Hepatocyte (in vitro differentiated cells): ENCODE measurements around the gene ZMIZ1. TPM values are rescaled to one million over a fixed set of nuclear protein-coding genes. Genes with fewer than 3 reads are reported as not detected.

Experiments
- DNase-seq: peaks from one replicate; pipeline ENCODE4 v3.0.0-alpha.2; 2016; ENCODE audit warnings: low spot score
- H2AFZ ChIP-seq: fragments of 200-600 bp; sonication (generic); 2 replicates; pipeline ENCODE4 v1.6.0; 2016; ENCODE audit warnings: antibody characterized with exemption, mild to moderate bottlenecking
- H3K27ac ChIP-seq: fragments of 200-600 bp; sonication (generic); 2 replicates; pipeline ENCODE4 v1.5.1; 2016; ENCODE audit warnings: mild to moderate bottlenecking
- H3K27me3 ChIP-seq: fragments of 200-600 bp; sonication (generic); 2 replicates; pipeline ENCODE4 v1.6.1; 2016
- H3K36me3 ChIP-seq: fragments of 200-600 bp; sonication (generic); replicated peaks from 2 replicates; pipeline ENCODE4 v1.5.1; 2016; ENCODE audit warnings: low read depth; ENCODE audit not compliant: insufficient read depth
- H3K4me1 ChIP-seq: fragments of 200-600 bp; sonication (generic); 2 replicates; pipeline ENCODE4 v1.5.1; 2016; ENCODE audit warnings: mild to moderate bottlenecking, moderate library complexity; ENCODE audit not compliant: insufficient read depth
- H3K4me2 ChIP-seq: fragments of 200-600 bp; sonication (generic); 2 replicates; pipeline ENCODE4 v1.6.0; 2016
- H3K4me3 ChIP-seq: fragments of 200-600 bp; sonication (generic); 2 replicates; pipeline ENCODE4 v1.5.1; 2016; ENCODE audit warnings: mild to moderate bottlenecking
- H3K79me2 ChIP-seq: fragments of 200-600 bp; sonication (generic); 2 replicates; pipeline ENCODE4 v1.6.0; 2017; ENCODE audit warnings: mild to moderate bottlenecking
- H3K9me2 ChIP-seq: fragments of 200-600 bp; sonication (generic); replicated peaks from 2 replicates; pipeline ENCODE4 v1.6.0; 2017; ENCODE audit warnings: mild to moderate bottlenecking; ENCODE audit not compliant: insufficient read depth
- H3K9me3 ChIP-seq: fragments of 200-600 bp; sonication (generic); 2 replicates; pipeline ENCODE4 v1.5.1; 2016; ENCODE audit warnings: low read depth, mild to moderate bottlenecking
- H4K20me1 ChIP-seq: fragments of 200-600 bp; sonication (generic); 2 replicates; pipeline ENCODE4 v1.6.0; 2016; ENCODE audit warnings: mild to moderate bottlenecking; ENCODE audit not compliant: insufficient read depth, poor library complexity, severe bottlenecking
- CTCF ChIP-seq: fragments of 200-600 bp; sonication (generic); IDR thresholded peaks from 2 replicates; pipeline ENCODE4 v1.5.1; 2016; ENCODE audit warnings: antibody characterized with exemption, mild to moderate bottlenecking; ENCODE audit not compliant: poor library complexity
- EZH2 ChIP-seq: fragments of 200-600 bp; sonication (generic); IDR thresholded peaks from 2 replicates; pipeline ENCODE4 v1.6.1; 2016; ENCODE audit warnings: antibody characterized with exemption, mild to moderate bottlenecking, borderline replicate concordance
- EZH2phosphoT487 ChIP-seq: fragments of 200-600 bp; sonication (generic); IDR thresholded peaks from one replicate; pipeline ENCODE4 v1.6.1; 2018; ENCODE audit warnings: antibody characterized with exemption, mild to moderate bottlenecking, low read depth, moderate library complexity; ENCODE audit not compliant: unreplicated experiment, severe bottlenecking
- WGBS: methylation state at CpG from one replicate; pipeline ENCODE4 v1.1.6; 2016; ENCODE audit warnings: low lambda C conversion rate; ENCODE audit errors: missing lambda C conversion rate; 5-methylcytosine and 5-hydroxymethylcytosine counted together
- polyA plus RNA-seq: library from polyadenylated mRNA; unstranded; fragments of >200 nt; fragmentation: Nextera tagmentation; extraction: Ambion mirVana; gene quantifications from 2 replicates; pipeline ENCODE4 v1.2.1, GENCODE V29; 2016
- total RNA-seq: library from RNA; depleted of rRNA; stranded (reverse); fragments of >200 nt; gene quantifications from 2 replicates; pipeline ENCODE4 v1.2.3, GENCODE V29; 2014

Gene ZMIZ1
- total RNA-seq (16.5 and 30.9 TPM in 2 replicates), polyA plus RNA-seq (32.4 and 34.4 TPM in 2 replicates)

GRCh38 chr10:79068562-79069324 lies at the start of gene ZMIZ1:
Gene ZMIZ1, plus strand, starts transcription at chr10:79068966. Its CDS starts 132,667 bp downstream, at chr10:79201633.
- peaks cover 36% of the 10 kb centered on the region for H4K20me1 ChIP-seq
- TF ChIP-seq EZH2, result no peak
- TF ChIP-seq CTCF, result peak; percentile 11
- DNase-seq, result peak; percentile 93
- 2% methylated on average over 53 of the region's 92 CpGs for WGBS
- H3K27me3 ChIP-seq, result no peaks in the 10 kb centered on the region
- H3K9me2 ChIP-seq, result no peaks in the 10 kb centered on the region
- H3K4me2 ChIP-seq, result peak within 1 kb of the TSS; percentile 98
- H3K9me3 ChIP-seq, result no peaks in the 10 kb centered on the region
- peak within 1 kb of the TSS; percentile 98 for H3K4me3 ChIP-seq
- peak within 1 kb of the TSS; percentile 74 for H2AFZ ChIP-seq
- H3K79me2 ChIP-seq, result peaks cover 49% of the 10 kb centered on the region
- peak within 1 kb of the TSS; percentile 98 for H3K27ac ChIP-seq
- no peaks in the 10 kb centered on the region for H3K36me3 ChIP-seq
- H3K4me1 ChIP-seq, result peaks cover 38% of the 10 kb centered on the region

- no peak overlapping the region for H3K4me3 ChIP-seq
- H4K20me1 ChIP-seq, result no peaks in the 10 kb centered on the region
- no peaks in the 10 kb centered on the region for H3K9me2 ChIP-seq
- no peak overlapping the region for H3K4me2 ChIP-seq
- H3K36me3 ChIP-seq, result no peaks in the 10 kb centered on the region
- H3K9me3 ChIP-seq, result no peaks in the 10 kb centered on the region
- TF ChIP-seq CTCF (no peak), EZH2 (no peak), EZH2phosphoT487 (no peak)
- H3K4me1 ChIP-seq, result peaks cover 12% of the 10 kb centered on the region
- no peak overlapping the region for H2AFZ ChIP-seq
- H3K27me3 ChIP-seq, result no peaks in the 10 kb centered on the region
- DNase-seq, result no peak
- H3K79me2 ChIP-seq, result no peaks in the 10 kb centered on the region
- WGBS, result 89% methylated on average over 5 of the region's 5 CpGs
- H3K27ac ChIP-seq, result no peak overlapping the region
Observed at GRCh38 chr10:79019441-79020014, 49.2 kb upstream of the ZMIZ1 start.

- no peaks in the 10 kb centered on the region for H3K27me3 ChIP-seq
- DNase-seq, result peak; percentile 76
- H2AFZ ChIP-seq, result no peak overlapping the region
- no peaks in the 10 kb centered on the region for H3K9me3 ChIP-seq
- H3K27ac ChIP-seq, result peak overlapping the region; percentile 57
- WGBS, result 82% methylated on average over 5 of the region's 5 CpGs
- peaks cover 15% of the 10 kb centered on the region for H3K4me1 ChIP-seq
- no peaks in the 10 kb centered on the region for H3K9me2 ChIP-seq
- no peaks in the 10 kb centered on the region for H3K36me3 ChIP-seq
- TF ChIP-seq CTCF, result no peak
- no peak for TF ChIP-seq EZH2phosphoT487
- no peak for TF ChIP-seq EZH2
- H3K79me2 ChIP-seq, result no peaks in the 10 kb centered on the region
- H3K4me3 ChIP-seq, result no peak overlapping the region
- no peak overlapping the region for H3K4me2 ChIP-seq
- no peaks in the 10 kb centered on the region for H4K20me1 ChIP-seq
Observed at GRCh38 chr10:79020015-79020491, 48.7 kb upstream of the ZMIZ1 start.
